Gastroesophageal sphincter (tissue), 3 donors: ENCODE data around the gene NLGN1.

Experiments used
- EP300 ChIP-seq: sonication (generic); formaldehyde crosslinking; IDR thresholded peaks from one replicate; pipeline ENCODE4 v1.6.1; 2017; ENCODE audit warnings: antibody characterized with exemption, mild to moderate bottlenecking
- POLR2A ChIP-seq, 2 donors: fragments of 450-650 bp; IDR thresholded peaks; one replicate each; pipeline ENCODE4 v1.6.1; 2017; ENCODE audit warnings: antibody characterized with exemption in 2 of 2, mild to moderate bottlenecking in 2 of 2, moderate library complexity in 1 of 2
- TF ChIP-seq, protein P1 (sequence below), 4 experiments: fragments of 200-600 bp in 2 of 4; fragments of 450-650 bp in 2 of 4; sonication (generic) in 1 of 4; IDR thresholded peaks; one replicate each; pipeline ENCODE4 v1.5.1; 2017 to 2019; ENCODE audit warnings: antibody characterized with exemption in 4 of 4, mild to moderate bottlenecking in 2 of 4, moderate library complexity in 2 of 4

DNA sequence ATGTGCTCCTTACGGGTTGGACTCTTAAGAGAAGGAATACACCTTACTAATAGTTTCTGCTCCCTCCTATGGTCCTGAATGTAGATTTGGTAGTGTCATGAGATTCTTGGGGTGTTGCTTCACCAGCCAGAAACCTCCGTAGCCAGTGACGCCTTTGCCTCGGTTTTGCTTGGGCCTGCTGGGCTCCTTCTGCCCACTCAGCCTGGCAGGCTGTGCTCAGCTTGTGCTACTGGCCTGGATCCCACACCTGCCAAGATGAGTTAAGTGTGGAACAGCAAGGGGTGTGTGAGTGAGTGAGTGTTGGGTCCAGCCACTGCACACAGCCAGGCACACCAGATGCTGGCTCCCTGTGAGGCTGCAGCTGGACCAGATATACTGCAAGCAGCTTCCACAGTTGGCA is 560.1 kb downstream of the NLGN1 start:
- TF ChIP-seq, protein P1, sequence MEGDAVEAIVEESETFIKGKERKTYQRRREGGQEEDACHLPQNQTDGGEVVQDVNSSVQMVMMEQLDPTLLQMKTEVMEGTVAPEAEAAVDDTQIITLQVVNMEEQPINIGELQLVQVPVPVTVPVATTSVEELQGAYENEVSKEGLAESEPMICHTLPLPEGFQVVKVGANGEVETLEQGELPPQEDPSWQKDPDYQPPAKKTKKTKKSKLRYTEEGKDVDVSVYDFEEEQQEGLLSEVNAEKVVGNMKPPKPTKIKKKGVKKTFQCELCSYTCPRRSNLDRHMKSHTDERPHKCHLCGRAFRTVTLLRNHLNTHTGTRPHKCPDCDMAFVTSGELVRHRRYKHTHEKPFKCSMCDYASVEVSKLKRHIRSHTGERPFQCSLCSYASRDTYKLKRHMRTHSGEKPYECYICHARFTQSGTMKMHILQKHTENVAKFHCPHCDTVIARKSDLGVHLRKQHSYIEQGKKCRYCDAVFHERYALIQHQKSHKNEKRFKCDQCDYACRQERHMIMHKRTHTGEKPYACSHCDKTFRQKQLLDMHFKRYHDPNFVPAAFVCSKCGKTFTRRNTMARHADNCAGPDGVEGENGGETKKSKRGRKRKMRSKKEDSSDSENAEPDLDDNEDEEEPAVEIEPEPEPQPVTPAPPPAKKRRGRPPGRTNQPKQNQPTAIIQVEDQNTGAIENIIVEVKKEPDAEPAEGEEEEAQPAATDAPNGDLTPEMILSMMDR (IDR thresholded peaks at IDR 0.05) = no peak
- TF ChIP-seq POLR2A (IDR thresholded peaks at IDR 0.05) (no peak), EP300 (no peak)
